ENCODE data around the gene FOSB.
A peak's percentile ranks its signal among the peaks of the same experiment; 100 is the strongest.

The FOSB gene

DNA sequence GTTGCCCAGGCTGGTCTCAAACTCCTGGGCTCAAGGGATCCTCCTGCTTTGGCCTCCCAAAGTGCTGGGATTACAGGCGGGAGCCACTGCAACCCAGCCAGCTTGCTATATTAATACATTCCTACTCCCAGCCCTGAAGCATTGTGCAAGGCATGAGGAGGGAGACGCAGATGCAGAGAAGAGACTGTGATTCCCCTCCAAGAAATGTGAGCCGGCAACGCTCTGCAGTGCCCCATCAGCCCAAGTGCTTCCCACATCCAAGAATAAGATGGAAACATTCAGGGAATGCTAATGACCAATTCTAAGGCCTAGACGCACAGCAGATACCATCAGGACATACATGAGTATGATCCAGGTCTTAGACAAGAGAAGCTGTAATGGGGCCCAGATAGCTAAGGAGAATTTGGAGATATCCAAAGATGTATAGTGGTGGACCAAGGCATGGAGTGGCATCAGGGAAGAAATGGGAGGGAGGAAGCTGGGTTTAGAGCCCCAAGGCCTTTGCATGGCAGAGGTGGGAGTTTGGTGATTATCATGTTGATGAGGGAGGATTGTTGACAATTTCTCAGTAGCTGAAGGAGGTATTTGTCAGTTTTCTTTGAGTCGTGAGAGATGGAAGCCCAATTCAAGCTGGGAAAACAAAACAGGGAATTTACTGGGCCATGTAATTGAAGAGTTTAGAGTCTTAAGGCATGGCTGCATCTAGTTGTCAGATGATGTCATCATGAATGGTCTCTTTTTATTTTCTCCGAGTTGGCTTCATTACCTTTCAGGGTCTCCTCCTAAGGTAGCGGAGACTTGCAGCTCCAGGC is 33.3 kb downstream of the FOSB start:
- no peak overlapping the region for H3K4me3 ChIP-seq (ENCODE audit: low read depth, low read length)
- DNase-seq (ENCODE audit: low read depth) = no peak
- TF ChIP-seq, protein P1, sequence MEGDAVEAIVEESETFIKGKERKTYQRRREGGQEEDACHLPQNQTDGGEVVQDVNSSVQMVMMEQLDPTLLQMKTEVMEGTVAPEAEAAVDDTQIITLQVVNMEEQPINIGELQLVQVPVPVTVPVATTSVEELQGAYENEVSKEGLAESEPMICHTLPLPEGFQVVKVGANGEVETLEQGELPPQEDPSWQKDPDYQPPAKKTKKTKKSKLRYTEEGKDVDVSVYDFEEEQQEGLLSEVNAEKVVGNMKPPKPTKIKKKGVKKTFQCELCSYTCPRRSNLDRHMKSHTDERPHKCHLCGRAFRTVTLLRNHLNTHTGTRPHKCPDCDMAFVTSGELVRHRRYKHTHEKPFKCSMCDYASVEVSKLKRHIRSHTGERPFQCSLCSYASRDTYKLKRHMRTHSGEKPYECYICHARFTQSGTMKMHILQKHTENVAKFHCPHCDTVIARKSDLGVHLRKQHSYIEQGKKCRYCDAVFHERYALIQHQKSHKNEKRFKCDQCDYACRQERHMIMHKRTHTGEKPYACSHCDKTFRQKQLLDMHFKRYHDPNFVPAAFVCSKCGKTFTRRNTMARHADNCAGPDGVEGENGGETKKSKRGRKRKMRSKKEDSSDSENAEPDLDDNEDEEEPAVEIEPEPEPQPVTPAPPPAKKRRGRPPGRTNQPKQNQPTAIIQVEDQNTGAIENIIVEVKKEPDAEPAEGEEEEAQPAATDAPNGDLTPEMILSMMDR (IDR thresholded peaks at IDR 0.05; ENCODE audit: low read depth, low read length, missing control alignments) = no peak

DNA sequence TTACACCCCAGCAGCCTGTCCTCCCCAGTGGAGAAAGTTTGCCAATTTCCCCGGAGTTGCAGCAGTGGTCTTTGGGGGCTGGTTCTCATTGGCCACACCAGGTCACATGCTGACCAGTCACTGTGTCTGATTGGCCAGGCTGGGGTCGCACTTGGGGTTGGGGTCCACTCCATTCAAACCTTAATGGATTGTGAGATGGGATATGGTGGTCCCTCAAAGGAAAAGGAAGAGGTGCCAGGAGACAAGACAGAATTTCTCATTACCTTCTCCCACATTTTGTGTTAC is 33.9 kb downstream of the FOSB start:
- no peak overlapping the region for H3K4me3 ChIP-seq (ENCODE audit: low read depth, low read length)
- DNase-seq (ENCODE audit: low read depth) = no peak
- TF ChIP-seq, protein P1 (IDR thresholded peaks at IDR 0.05; ENCODE audit: low read depth, low read length, missing control alignments) = no peak

DNA sequence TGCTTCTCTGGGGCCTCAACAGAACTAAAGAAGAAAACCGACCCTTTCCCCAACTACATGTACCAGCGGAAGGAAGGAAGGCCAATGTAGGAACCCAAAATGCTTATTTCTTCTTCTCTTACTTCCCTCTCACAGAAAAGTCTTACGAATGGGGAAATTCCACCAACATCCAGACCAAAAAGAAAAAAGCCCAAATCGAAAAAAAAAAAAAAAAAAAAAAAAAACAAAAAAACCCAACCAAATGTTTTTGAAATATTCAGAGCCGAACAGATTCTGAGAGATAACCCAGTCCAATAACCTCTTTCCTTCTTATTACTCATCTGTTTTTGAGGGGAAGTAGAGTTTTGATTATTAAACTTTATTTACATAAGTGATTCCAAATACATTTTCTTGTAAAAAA is 34.3 kb downstream of the FOSB start:
- H3K4me3 ChIP-seq (ENCODE audit: low read depth, low read length) = no peak overlapping the region; the same call in 1 of the 2 replicates
- TF ChIP-seq, protein P1 (IDR thresholded peaks at IDR 0.05; ENCODE audit: low read depth, low read length, missing control alignments) = no peak
- no peak for DNase-seq (ENCODE audit: low read depth)

DNA sequence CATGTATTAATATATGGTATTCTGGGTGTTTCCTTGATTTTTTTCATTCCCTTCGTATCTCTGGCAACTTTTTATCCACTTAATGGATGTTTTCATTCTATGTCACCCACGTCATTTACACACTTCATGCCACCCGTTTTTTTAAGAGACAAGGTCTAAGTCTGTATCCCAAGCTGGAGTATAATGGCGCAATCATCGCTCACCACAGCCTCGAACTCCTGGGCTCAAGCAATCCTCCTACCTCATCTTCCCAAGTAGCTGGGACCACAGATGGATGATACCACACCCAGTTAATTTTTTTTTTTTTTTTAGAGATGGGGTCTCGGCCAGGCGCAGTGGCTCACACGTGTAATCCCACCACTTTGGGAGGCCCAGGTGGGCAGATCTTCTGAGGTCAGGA is 36.1 kb downstream of the FOSB start:
- no peak for DNase-seq (ENCODE audit: low read depth)

DNA sequence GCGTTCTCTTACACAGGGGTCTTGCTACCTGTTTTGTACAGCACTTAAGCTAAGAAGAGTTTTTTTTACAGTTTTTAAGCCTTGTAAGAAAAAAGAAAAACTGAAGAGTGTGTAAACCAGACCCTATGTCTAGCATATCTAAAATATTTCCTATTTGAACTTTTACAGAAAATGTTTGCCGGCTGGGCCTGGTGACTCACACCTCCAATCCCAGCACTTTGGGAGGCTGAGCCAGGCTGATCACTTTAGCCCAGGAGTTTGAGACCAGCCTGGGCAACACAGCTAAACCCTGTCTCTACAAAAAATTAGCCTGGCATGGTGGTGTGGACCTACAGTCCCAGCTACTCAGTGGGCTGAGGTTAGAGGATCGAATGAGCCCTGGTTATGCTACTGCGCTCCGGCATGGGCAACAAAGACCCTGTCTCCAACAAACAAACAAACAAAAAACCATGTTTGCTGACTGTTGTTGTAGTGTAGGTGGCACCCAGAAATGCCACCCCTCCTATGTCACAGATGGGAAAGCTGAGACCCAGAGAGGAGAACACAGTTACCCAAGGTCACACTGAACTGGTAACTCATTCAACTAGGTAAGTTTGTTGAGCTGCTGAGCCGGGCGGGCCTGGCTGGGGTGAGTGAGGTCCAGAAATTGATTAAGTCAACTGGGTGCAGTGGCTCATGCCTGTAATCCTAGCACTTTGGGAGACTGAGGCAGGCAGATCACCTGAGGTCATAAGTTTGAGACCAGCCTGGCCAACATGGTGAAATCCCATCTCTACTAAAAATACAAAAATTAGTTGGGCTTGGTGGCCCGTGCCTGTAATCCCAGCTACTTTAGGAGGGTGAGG is 37.6 kb downstream of the FOSB start:
- DNase-seq (ENCODE audit: low read depth) = no peak
- H3K4me3 ChIP-seq (ENCODE audit: low read depth, low read length) = no peak overlapping the region
- TF ChIP-seq, protein P1 (IDR thresholded peaks at IDR 0.05; ENCODE audit: low read depth, low read length, missing control alignments) = no peak

More for the DNA sequence above, 36.1 kb downstream of the FOSB start:
- no peak overlapping the region for H3K4me3 ChIP-seq (ENCODE audit: low read depth, low read length)
- TF ChIP-seq, protein P1 (IDR thresholded peaks at IDR 0.05; ENCODE audit: low read depth, low read length, missing control alignments) = no peak

DNA sequence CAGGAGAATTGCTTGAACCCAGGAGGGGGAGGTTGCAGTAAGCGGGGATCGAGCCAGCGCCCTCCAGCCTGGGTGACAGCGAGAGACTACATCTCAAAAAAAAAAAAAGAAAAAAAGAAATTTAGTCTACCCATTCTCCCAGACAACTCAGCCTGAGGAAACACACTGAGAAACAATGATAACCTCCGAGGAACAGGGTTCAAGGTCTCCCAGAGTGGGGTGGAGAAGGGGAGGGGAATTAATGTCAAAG is 38.1 kb downstream of the FOSB start:
- TF ChIP-seq, protein P1 (IDR thresholded peaks at IDR 0.05; ENCODE audit: low read depth, low read length, missing control alignments) = no peak
- DNase-seq (ENCODE audit: low read depth) = no peak
- peak overlapping the region; percentile 94 for H3K4me3 ChIP-seq (ENCODE audit: low read depth, low read length)

Measured in GM12864 (cell line).